HL-60 (cell line): ENCODE results near the gene TNFSF10.

Experiments used
- DNase-seq, 2 experiments: peaks; one replicate each; pipeline ENCODE4 v3.0.0-alpha.2; 2010 to 2020; ENCODE audit warnings: low read depth in 1 of 2, low spot score in 1 of 2
- H3K27ac ChIP-seq: fragments of 250-450 bp; sonication (Bioruptor Pico); replicated peaks from 2 replicates; pipeline ENCODE4 v1.5.1; 2020; ENCODE audit warnings: mild to moderate bottlenecking, moderate library complexity
- H3K27me3 ChIP-seq: fragments of 250-450 bp; sonication (Bioruptor Pico); 2 replicates; pipeline ENCODE4 v1.5.1; 2021; ENCODE audit warnings: mild to moderate bottlenecking, moderate library complexity; ENCODE audit not compliant: insufficient read depth, poor library complexity, severe bottlenecking
- H3K4me3 ChIP-seq: replicated peaks from 2 replicates; pipeline ENCODE4 v1.5.1; 2011; ENCODE audit warnings: mild to moderate bottlenecking, control low read depth, low read length; ENCODE audit not compliant: insufficient read depth
- CTCF ChIP-seq: IDR thresholded peaks from one replicate; pipeline ENCODE4 v1.5.1; 2011; ENCODE audit warnings: low read length, control low read depth, inconsistent platforms; ENCODE audit not compliant: insufficient read depth
- GABPA ChIP-seq: IDR thresholded peaks from 2 replicates; pipeline ENCODE4 v1.6.1; 2012; ENCODE audit warnings: low read depth
- POLR2AphosphoS5 ChIP-seq: IDR thresholded peaks from 2 replicates; pipeline ENCODE4 v1.6.1; 2012; ENCODE audit warnings: low read depth
- REST ChIP-seq: IDR thresholded peaks from 2 replicates; pipeline ENCODE4 v1.6.1; 2012; ENCODE audit warnings: low read depth; ENCODE audit not compliant: insufficient replicate concordance
- SPI1 ChIP-seq: IDR thresholded peaks from 2 replicates; pipeline ENCODE4 v1.6.1; 2012; ENCODE audit warnings: low read depth, mild to moderate bottlenecking, borderline replicate concordance

The TNFSF10 gene

GRCh38 chr3:172551874-172552273, 28.6 kb upstream of the TNFSF10 start:
- H3K4me3 ChIP-seq = no peak overlapping the region
- H3K27ac ChIP-seq = no peak overlapping the region
- no peak for DNase-seq
- H3K27me3 ChIP-seq = no peaks in the 10 kb centered on the region
- no peak for TF ChIP-seq CTCF
- TF ChIP-seq GABPA = no peak
- TF ChIP-seq SPI1 = no peak
- no peak for TF ChIP-seq POLR2AphosphoS5
- no peak for TF ChIP-seq REST

GRCh38 chr3:172550347-172550943, 27.2 kb upstream of the TNFSF10 start:
- Histone ChIP-seq H3K27me3 (no peaks in the 10 kb centered on the region), H3K4me3 (no peak overlapping the region), H3K27ac (no peak overlapping the region)
- DNase-seq = peak in 1 of 2 experiments; percentile 40
- no peak for TF ChIP-seq POLR2AphosphoS5
- no peak for TF ChIP-seq GABPA
- TF ChIP-seq SPI1 = no peak
- TF ChIP-seq CTCF = no peak
- TF ChIP-seq REST = no peak

DNA sequence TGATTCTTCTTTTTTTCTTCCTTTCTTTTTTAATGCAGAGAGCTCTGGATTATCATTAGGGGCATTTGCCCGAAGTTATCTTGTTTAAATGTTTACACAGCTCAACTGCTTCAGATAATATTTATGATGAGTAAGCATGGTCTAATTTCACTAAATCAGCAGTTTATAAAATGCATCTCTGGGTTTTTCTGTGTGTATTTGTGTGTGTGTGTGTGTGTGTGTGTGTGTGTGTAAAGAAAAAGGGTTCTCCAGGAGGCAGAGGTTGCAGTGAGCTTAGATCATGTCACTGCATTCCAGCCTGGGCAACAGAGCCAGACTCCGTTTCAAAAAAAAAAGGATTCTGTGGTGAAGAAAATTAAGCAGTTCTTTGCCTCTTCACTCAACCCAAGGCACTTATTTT, 25.9 kb upstream of the TNFSF10 start:
- Histone ChIP-seq H3K27me3 (no peaks in the 10 kb centered on the region), H3K4me3 (no peak overlapping the region), H3K27ac (no peak overlapping the region)
- DNase-seq = no peak
- TF ChIP-seq SPI1 = no peak
- no peak for TF ChIP-seq GABPA
- no peak for TF ChIP-seq POLR2AphosphoS5
- TF ChIP-seq CTCF = no peak
- TF ChIP-seq REST = no peak
